ENCODE data around the gene ADGB. TPM values are rescaled to one million over a fixed set of nuclear protein-coding genes. Genes with fewer than 3 reads are reported as not detected.
"Not testable (repeated sequence)": the region's sequence is repeated elsewhere in the genome, so short reads cannot be mapped to it uniquely, and the experiment has no call there.

The ADGB gene
- total RNA-seq, 1 donor from 2014 or later, result not detected

GRCh38 chr6:146795479-146796133 lies 196.8 kb downstream of the ADGB start:
- DNase-seq, result no peak
- no peak for ATAC-seq (ENCODE audit: poor library complexity)
- intact Hi-C loops (cut with DNase I), result no loop called here

- DNase-seq; ATAC-seq (ENCODE audit: poor library complexity); intact Hi-C loops (cut with DNase I): not testable (repeated sequence)
These were observed 204.4 kb downstream of the ADGB start for GRCh38 chr6:146803167-146803566.

GRCh38 chr6:146803601-146804000 lies 204.8 kb downstream of the ADGB start:
- intact Hi-C loops (cut with DNase I), result no loop called here
- peak; percentile 82 for ATAC-seq (ENCODE audit: poor library complexity)
- peak; percentile 54 for DNase-seq

- intact Hi-C loops (cut with DNase I), result no loop called here
- DNase-seq (no peak), ATAC-seq (ENCODE audit: poor library complexity) (no peak)
These were observed 207.0 kb downstream of the ADGB start for GRCh38 chr6:146805546-146806325.

GRCh38 chr6:146809014-146809413 lies 210.2 kb downstream of the ADGB start:
- intact Hi-C loops (cut with DNase I); DNase-seq; ATAC-seq (ENCODE audit: poor library complexity): not testable (repeated sequence)

- DNase-seq; intact Hi-C loops (cut with DNase I); ATAC-seq (ENCODE audit: poor library complexity): not testable (repeated sequence)
These were observed 214.1 kb downstream of the ADGB start for GRCh38 chr6:146812811-146813321.

- no peak for ATAC-seq (ENCODE audit: poor library complexity)
- DNase-seq, result no peak
- intact Hi-C loops (cut with DNase I), result no loop called here
These were observed 214.8 kb downstream of the ADGB start for GRCh38 chr6:146813554-146813953.

GRCh38 chr6:146814148-146814750 lies 215.5 kb downstream of the ADGB start:
- ATAC-seq (ENCODE audit: poor library complexity), result no peak
- no peak for DNase-seq
- intact Hi-C loops (cut with DNase I), result no loop called here

- not testable (repeated sequence) for DNase-seq
These were observed 217.0 kb downstream of the ADGB start for GRCh38 chr6:146815511-146816462.

GRCh38 chr6:146819596-146820320 lies 221.0 kb downstream of the ADGB start:
- ATAC-seq (ENCODE audit: poor library complexity), result no peak
- intact Hi-C loops (cut with DNase I), result no loop called here
- DNase-seq, result no peak

More at GRCh38 chr6:146815511-146816462, 217.0 kb downstream of the ADGB start:
- ATAC-seq (ENCODE audit: poor library complexity); intact Hi-C loops (cut with DNase I): not testable (repeated sequence)

GRCh38 chr6:146827216-146827928 lies 228.6 kb downstream of the ADGB start:
- intact Hi-C loops (cut with DNase I), result no loop called here
- ATAC-seq (ENCODE audit: poor library complexity) (no peak), DNase-seq (no peak)

- no peak for DNase-seq
- ATAC-seq (ENCODE audit: poor library complexity), result no peak
- intact Hi-C loops (cut with DNase I), result no loop called here
These were observed 231.2 kb downstream of the ADGB start for GRCh38 chr6:146829792-146830565.

GRCh38 chr6:146833157-146833556 lies 234.4 kb downstream of the ADGB start:
- no peak for ATAC-seq (ENCODE audit: poor library complexity)
- intact Hi-C loops (cut with DNase I), result no loop called here
- DNase-seq, result no peak

- DNase-seq (no peak), ATAC-seq (ENCODE audit: poor library complexity) (no peak)
- intact Hi-C loops (cut with DNase I), result no loop called here
These were observed 241.4 kb downstream of the ADGB start for GRCh38 chr6:146840216-146840615.

GRCh38 chr6:146840641-146841040 lies 241.9 kb downstream of the ADGB start:
- DNase-seq, result no peak
- intact Hi-C loops (cut with DNase I), result no loop called here

GRCh38 chr6:146847426-146847825 lies 248.7 kb downstream of the ADGB start:
- intact Hi-C loops (cut with DNase I), result no loop called here
- ATAC-seq (ENCODE audit: poor library complexity) (no peak), DNase-seq (no peak)

More at GRCh38 chr6:146840641-146841040, 241.9 kb downstream of the ADGB start:
- no peak for ATAC-seq (ENCODE audit: poor library complexity)

Data from Right ventricle myocardium superior (tissue), 1 donor.